Measurements from ENCODE around the gene CDK14. TPM values are rescaled to one million over a fixed set of nuclear protein-coding genes. Genes with fewer than 3 reads are reported as not detected.

The CDK14 gene
- total and polyA plus RNA-seq, 2 of the 8 experiments (the other 6 are each of a cell fraction or from before 2014, with no cell fraction given): 5.5 to 47.3 TPM

DNA sequence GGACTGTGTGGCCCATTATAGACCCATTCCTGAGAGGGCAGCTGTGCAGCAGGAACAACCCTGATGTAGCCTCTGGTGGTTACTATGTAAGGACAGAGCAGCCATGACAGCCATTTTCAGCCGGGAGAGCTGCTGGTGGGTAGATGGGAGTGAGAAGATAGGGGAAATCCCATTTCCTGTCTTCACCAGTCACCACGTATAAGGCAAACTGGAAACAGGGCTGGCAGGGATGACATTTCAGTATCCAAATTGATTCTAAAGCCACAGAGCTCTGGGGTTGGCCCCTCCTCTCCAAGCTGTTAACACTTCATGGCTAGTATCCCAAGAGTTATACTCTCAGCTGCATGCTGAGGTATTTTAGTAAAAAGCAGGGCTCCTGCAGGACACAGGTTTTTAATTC is 652.9 kb downstream of the CDK14 start:
- no peaks in the 10 kb centered on the region for H3K27me3 ChIP-seq (replicated peaks in 1 of 4; ENCODE audit: control insufficient read depth in 3 of 4, extremely low read depth in 1 of 4, insufficient read depth in 3 of 4, low read length in 3 of 4)
- no peaks in the 10 kb centered on the region for H3K9me3 ChIP-seq (ENCODE audit: insufficient read depth in 2 of 2, low read depth in 1 of 2, low read length in 1 of 2)
- no peaks in the 10 kb centered on the region for H3K23me2 ChIP-seq (ENCODE audit: low read depth, low read length)
- no peak overlapping the region for H3K4me2 ChIP-seq (ENCODE audit: insufficient read depth in 1 of 2, low read depth in 2 of 2, low read length in 2 of 2)
- POLR2A ChIA-PET (ENCODE audit: partially characterized antibody): no interaction called here
- 0 out of 2 replicates have a peak overlapping the region, but pooled peaks have one; percentile 5 for H2AFZ ChIP-seq (ENCODE audit: low read length)
- no peak overlapping the region for H4K5ac ChIP-seq (ENCODE audit: insufficient read length, low read depth, low read length)
- no peaks in the 10 kb centered on the region for H3K79me2 ChIP-seq (ENCODE audit: control insufficient read depth in 1 of 2, insufficient read depth in 2 of 2, low read length in 2 of 2)
- no peak overlapping the region for H4K91ac ChIP-seq (replicated peaks; ENCODE audit: insufficient read length, low read length)
- DNase-seq (ENCODE audit: low read depth in 1 of 2, low spot score in 2 of 2) (no peak), FAIRE-seq (no peak)
- CTCF ChIA-PET (ENCODE audit: partially characterized antibody): interaction anchor here (0.5 to 1.7 kb wide), 3 partner anchors 10 to 126 kb away, joined by 3 to 6 read pairs (median 4); no protein-coding TSS in a partner anchor
- no peak overlapping the region for H3K14ac ChIP-seq (ENCODE audit: insufficient read length)
- no peak overlapping the region for H3K23ac ChIP-seq (ENCODE audit: insufficient read length)
- H2BK12ac ChIP-seq (ENCODE audit: low read depth, low read length): no peak overlapping the region
- H3K4me3 ChIP-seq (ENCODE audit: extremely low read depth in 1 of 4, insufficient read depth in 2 of 4, low read depth in 3 of 4, low read length in 4 of 4): no peak overlapping the region; a peak in 1 of 8 replicates
- H2AK5ac ChIP-seq (ENCODE audit: low read depth, low read length): no peak overlapping the region
- WGBS, 2 experiments (ENCODE audit: extremely low coverage in 1 of 2, insufficient coverage in 1 of 2, insufficient read length in 1 of 2, insufficient replicate concordance in 2 of 2, low coverage in 1 of 2, low lambda C conversion rate in 2 of 2, missing lambda C conversion rate in 1 of 2): 73% methylated on average over 2 of the region's 2 CpGs; no CpG with 5 or more reads in 1 of the 2 experiments
- H4K8ac ChIP-seq (ENCODE audit: extremely low read depth, insufficient read depth, low read length): no peak overlapping the region
- no peak overlapping the region for H2BK120ac ChIP-seq (replicated peaks; ENCODE audit: low read depth, low read length)
- H2BK5ac ChIP-seq (ENCODE audit: low read depth, low read length): no peak overlapping the region
- no peak overlapping the region for H3K18ac ChIP-seq (ENCODE audit: extremely low read depth, low read length)
- H2BK15ac ChIP-seq (ENCODE audit: low read length): no peak overlapping the region
- no peaks in the 10 kb centered on the region; the same call in 1 of the 2 replicates for H3K79me1 ChIP-seq (ENCODE audit: low read depth, low read length)
- no peak overlapping the region for H3K9ac ChIP-seq (replicated peaks in 1 of 4; ENCODE audit: extremely low read depth in 1 of 4, low read depth in 3 of 4, low read length in 3 of 4)
- no peak overlapping the region for H3K56ac ChIP-seq (replicated peaks; ENCODE audit: insufficient read length, low read depth, low read length)
- no peaks in the 10 kb centered on the region for H3K36me3 ChIP-seq (ENCODE audit: control insufficient read depth in 2 of 4, insufficient read depth in 4 of 4, low read length in 3 of 4)
- H3K27ac ChIP-seq (ENCODE audit: low read depth, low read length): no peak overlapping the region
- H3K4me1 ChIP-seq (replicated peaks in 1 of 4; ENCODE audit: control insufficient read depth in 3 of 4, insufficient read depth in 4 of 4, low read length in 3 of 4): no peaks in the 10 kb centered on the region
- no peaks in the 10 kb centered on the region for H4K20me1 ChIP-seq (replicated peaks in 1 of 2; ENCODE audit: control insufficient read depth in 1 of 2, insufficient read depth in 2 of 2, low read length in 2 of 2)
- no peak overlapping the region for H3K4ac ChIP-seq (replicated peaks; ENCODE audit: insufficient read length, low read depth, low read length)
- TF ChIP-seq CBX5 (IDR thresholded peaks at IDR 0.05; ENCODE audit: low read depth, low read length) (no peak), GTF2F1 (IDR thresholded peaks at IDR 0.05; ENCODE audit: borderline replicate concordance, low read depth, low read length) (no peak), SIN3A (conservative IDR thresholded peaks at IDR 0.05 in 1 of 2, IDR thresholded peaks at IDR 0.05 in 1 of 2; ENCODE audit: low read depth in 1 of 2, low read length in 2 of 2) (no peak), POLR2A (IDR thresholded peaks at IDR 0.05; ENCODE audit: control extremely low read depth in 1 of 2, low read depth in 2 of 2, low read length in 2 of 2) (no peak), RNF2 (IDR thresholded peaks at IDR 0.05; ENCODE audit: borderline replicate concordance, low read depth, low read length, missing control alignments, poor library complexity, severe bottlenecking) (no peak), JUND (IDR thresholded peaks at IDR 0.05; ENCODE audit: low read length) (no peak), RXRA (IDR thresholded peaks at IDR 0.05; ENCODE audit: insufficient read depth, low read depth, low read length) (no peak)
- H2BK20ac ChIP-seq (ENCODE audit: low read length): no peak overlapping the region
